Keratinocyte (primary cell): Measurements from ENCODE around the gene CALY. TPM values are rescaled to one million over a fixed set of nuclear protein-coding genes. Genes with fewer than 3 reads are reported as not detected.

Experiments used
- DNase-seq: peaks from one replicate; pipeline ENCODE4 v3.0.0-alpha.2; 2011; ENCODE audit warnings: low read depth, missing footprints, low spot score
- FAIRE-seq: peaks from 2 replicates; lab custom pipeline; 2011; peaks lifted over from hg19 to GRCh38; lab: Jason Lieb, UNC
- H2AFZ ChIP-seq: 2 replicates; pipeline ENCODE4 v1.6.0; 2012; ENCODE audit warnings: low read length, control low read depth, inconsistent platforms; ENCODE audit not compliant: control insufficient read depth
- H3K27ac ChIP-seq: 2 replicates; pipeline ENCODE4 v1.5.1; 2011; ENCODE audit warnings: low read length; ENCODE audit not compliant: control insufficient read depth, insufficient read depth
- H3K27me3 ChIP-seq: 3 replicates; pipeline ENCODE4 v1.6.0; 2011; ENCODE audit warnings: low read length; ENCODE audit not compliant: control insufficient read depth, insufficient read depth; ENCODE audit errors: extremely low read depth
- H3K36me3 ChIP-seq, 2 experiments: 2 replicates in 1 of 2; 3 replicates in 1 of 2; pipeline ENCODE4 v1.5.1; 2011; ENCODE audit warnings: low read length in 2 of 2, mild to moderate bottlenecking in 1 of 2; ENCODE audit not compliant: control insufficient read depth in 2 of 2, insufficient read depth in 2 of 2; ENCODE audit errors: extremely low read depth in 1 of 2
- H3K4me1 ChIP-seq: 3 replicates; pipeline ENCODE4 v1.5.1; 2011; ENCODE audit warnings: low read length; ENCODE audit not compliant: control insufficient read depth, insufficient read depth; ENCODE audit errors: extremely low read depth
- H3K4me2 ChIP-seq: 3 replicates; pipeline ENCODE4 v1.6.0; 2011; ENCODE audit warnings: low read depth, low read length; ENCODE audit not compliant: control insufficient read depth, insufficient read depth; ENCODE audit errors: extremely low read depth
- H3K4me3 ChIP-seq, 3 experiments: fragments of 200-600 bp in 1 of 3; sonication (generic) in 1 of 3; 2 replicates in 2 of 3; 3 replicates in 1 of 3; pipeline ENCODE4 v1.5.1; 2011 to 2016; ENCODE audit warnings: low read length in 3 of 3, mild to moderate bottlenecking in 3 of 3, control low read depth in 2 of 3, inconsistent platforms in 1 of 3, low read depth in 1 of 3, mixed read lengths in 1 of 3, mixed run types in 1 of 3, moderate library complexity in 1 of 3; ENCODE audit not compliant: control insufficient read depth in 2 of 3, insufficient read depth in 2 of 3; ENCODE audit errors: extremely low read depth in 1 of 3
- H3K79me2 ChIP-seq: 2 replicates; pipeline ENCODE4 v1.6.0; 2012; ENCODE audit warnings: low read length; ENCODE audit not compliant: control insufficient read depth, insufficient read depth
- H3K9ac ChIP-seq: 3 replicates; pipeline ENCODE4 v1.6.0; 2011; ENCODE audit warnings: low read length; ENCODE audit not compliant: control insufficient read depth, insufficient read depth; ENCODE audit errors: extremely low read depth
- H3K9me1 ChIP-seq: 3 replicates; pipeline ENCODE4 v1.6.0; 2011; ENCODE audit warnings: low read length; ENCODE audit not compliant: control insufficient read depth, insufficient read depth; ENCODE audit errors: extremely low read depth
- H3K9me3 ChIP-seq: 2 replicates; pipeline ENCODE4 v1.5.1; 2012; ENCODE audit warnings: low read depth, low read length; ENCODE audit not compliant: control insufficient read depth
- H4K20me1 ChIP-seq: 3 replicates; pipeline ENCODE4 v1.6.0; 2011; ENCODE audit warnings: low read length; ENCODE audit not compliant: control insufficient read depth, insufficient read depth; ENCODE audit errors: extremely low read depth
- CTCF ChIP-seq, 3 experiments: IDR thresholded peaks in 1 of 3; conservative IDR thresholded peaks in 1 of 3; optimal IDR thresholded peaks in 1 of 3; 2 replicates in 2 of 3; 3 replicates in 1 of 3; pipeline versions ENCODE3 to v1.5.1; 2011; ENCODE audit warnings: low read length in 3 of 3, mild to moderate bottlenecking in 3 of 3, moderate library complexity in 2 of 3, control low read depth in 1 of 3, inconsistent platforms in 1 of 3; ENCODE audit not compliant: insufficient read depth in 2 of 3; ENCODE audit errors: extremely low read depth in 1 of 3
- EZH2 ChIP-seq: IDR thresholded peaks from one replicate; pipeline ENCODE4 v1.6.1; 2012; ENCODE audit warnings: inconsistent platforms, mild to moderate bottlenecking, low read length, moderate library complexity
- dilution Hi-C: fragments of 300-500 bp; cut with MboI; formaldehyde crosslinking; loops from one replicate; pipeline ENCODE4 v1.7.0; 2020; ENCODE audit warnings: low sequenced_read_pairs; ENCODE audit not compliant: extremely low pct_ligation_motif_present
- polyA plus RNA-seq, 5 experiments: library from polyadenylated mRNA; depleted of rRNA in 3 of 5; stranded (reverse) in 3 of 5; stranded (forward) in 1 of 5; unstranded in 1 of 5; fragments of >200 nt; gene quantifications; 1 replicate in 1 of 5; 2 replicates in 3 of 5; 3 replicates in 1 of 5; pipeline versions ENCODE4 v1.2.1 to v1.2.3, GENCODE V29; 2011 to 2012; ENCODE audit warnings: missing spikeins in 2 of 5, low read depth in 1 of 5, low replicate concordance in 1 of 5

CALY gene
- polyA plus RNA-seq, 1 donor (not counting 4 experiments of a cell fraction or from before 2014, with no cell fraction given) = not detected

GRCh38 chr10:133344236-133344635 lies 7.5 kb upstream of the CALY start:
- H3K9me3 ChIP-seq = no peaks in the 10 kb centered on the region
- H3K27me3 ChIP-seq = peaks cover 5% of the 10 kb centered on the region
- no peaks in the 10 kb centered on the region for H3K79me2 ChIP-seq
- H3K36me3 ChIP-seq = no peaks in the 10 kb centered on the region
- H2AFZ ChIP-seq = no peak overlapping the region
- no peak for FAIRE-seq
- no peaks in the 10 kb centered on the region for H3K4me1 ChIP-seq
- no peak overlapping the region for H3K9ac ChIP-seq
- H3K4me2 ChIP-seq = no peak overlapping the region
- dilution Hi-C loops = no loop called here
- H3K9me1 ChIP-seq = no peaks in the 10 kb centered on the region
- H4K20me1 ChIP-seq = no peaks in the 10 kb centered on the region
- H3K4me3 ChIP-seq = no peak overlapping the region
- H3K27ac ChIP-seq = no peak overlapping the region
- no peak for DNase-seq
- no peak for TF ChIP-seq CTCF (optimal IDR thresholded peaks at IDR 0.05 in 1 of 3, IDR thresholded peaks at IDR 0.05 in 1 of 3, conservative IDR thresholded peaks at IDR 0.05 in 1 of 3; ENCODE audit: extremely low read depth in 1 of 3, insufficient read depth in 2 of 3, low read length in 3 of 3)
- TF ChIP-seq EZH2 = no peak

GRCh38 chr10:133343558-133343957 lies 6.9 kb upstream of the CALY start:
- FAIRE-seq (no peak), DNase-seq (no peak)
- Histone ChIP-seq H2AFZ (no peak overlapping the region), H3K9ac (no peak overlapping the region), H3K4me3 (no peak overlapping the region), H3K79me2 (no peaks in the 10 kb centered on the region), H3K27me3 (peaks cover 5% of the 10 kb centered on the region), H3K27ac (no peak overlapping the region), H4K20me1 (no peaks in the 10 kb centered on the region), H3K9me3 (no peaks in the 10 kb centered on the region), H3K36me3 (no peaks in the 10 kb centered on the region), H3K9me1 (no peaks in the 10 kb centered on the region), H3K4me1 (no peaks in the 10 kb centered on the region), H3K4me2 (no peak overlapping the region)
- no peak for TF ChIP-seq EZH2
- TF ChIP-seq CTCF (optimal IDR thresholded peaks at IDR 0.05 in 1 of 3, IDR thresholded peaks at IDR 0.05 in 1 of 3, conservative IDR thresholded peaks at IDR 0.05 in 1 of 3; ENCODE audit: extremely low read depth in 1 of 3, insufficient read depth in 2 of 3, low read length in 3 of 3) = no peak
- dilution Hi-C loops = no loop called here
